Endodermal cell (in vitro differentiated cells): Measurements from ENCODE around the gene RAB20. TPM values are rescaled to one million over a fixed set of nuclear protein-coding genes. Genes with fewer than 3 reads are reported as not detected.

Experiments used
- DNase-seq: peaks from one replicate; pipeline ENCODE4 v3.0.0-alpha.2; 2017
- H3K27ac ChIP-seq: 2 replicates; pipeline ENCODE4 v1.5.1; 2013; ENCODE audit warnings: mild to moderate bottlenecking, low read depth, low read length, moderate library complexity
- H3K27me3 ChIP-seq: 2 replicates; pipeline ENCODE4 v1.6.1; 2013; ENCODE audit warnings: mild to moderate bottlenecking, low read length, moderate library complexity; ENCODE audit not compliant: insufficient read depth, control insufficient read depth, poor library complexity, severe bottlenecking
- H3K36me3 ChIP-seq: 2 replicates; pipeline ENCODE4 v1.7.0; 2013; ENCODE audit warnings: mild to moderate bottlenecking, low read length, moderate library complexity; ENCODE audit not compliant: control insufficient read depth, insufficient read depth
- H3K4me1 ChIP-seq: one replicate; pipeline ENCODE4 v1.7.0; 2013; ENCODE audit warnings: low read length; ENCODE audit not compliant: control insufficient read depth, insufficient read depth
- H3K4me3 ChIP-seq: 2 replicates; pipeline ENCODE4 v1.5.1; 2013; ENCODE audit warnings: mild to moderate bottlenecking, low read length, moderate library complexity
- H3K9ac ChIP-seq: 2 replicates; pipeline ENCODE4 v1.6.1; 2013; ENCODE audit warnings: mild to moderate bottlenecking, low read length, moderate library complexity; ENCODE audit not compliant: poor library complexity, severe bottlenecking; ENCODE audit errors: extremely low read depth
- H3K9me3 ChIP-seq: 2 replicates; pipeline ENCODE4 v1.6.1; 2013; ENCODE audit warnings: mild to moderate bottlenecking, low read length, moderate library complexity; ENCODE audit not compliant: control insufficient read depth
- H3K27ac Mint-ChIP-seq: 2 replicates; pipeline ENCODE4 v1.8.0; 2020; ENCODE audit warnings: mixed read lengths
- H3K27me3 Mint-ChIP-seq: 2 replicates; pipeline ENCODE4 v1.8.0; 2021; ENCODE audit warnings: mild to moderate bottlenecking, mixed read lengths; ENCODE audit not compliant: insufficient read depth
- H3K36me3 Mint-ChIP-seq: 2 replicates; pipeline ENCODE4 v1.8.0; 2020; ENCODE audit warnings: low read depth, mixed read lengths
- H3K4me1 Mint-ChIP-seq: 2 replicates; pipeline ENCODE4 v1.8.0; 2020; ENCODE audit warnings: mixed read lengths
- H3K4me3 Mint-ChIP-seq: 2 replicates; pipeline ENCODE4 v1.8.0; 2020; ENCODE audit warnings: mild to moderate bottlenecking, moderate library complexity, mixed read lengths
- H3K9me3 Mint-ChIP-seq: 2 replicates; pipeline ENCODE4 v1.8.0; 2020; ENCODE audit warnings: mild to moderate bottlenecking, mixed read lengths
- CTCF ChIP-seq: fragments of 200-600 bp; sonication (generic); conservative IDR thresholded peaks from 2 replicates; pipeline ENCODE4 v1.5.0; 2021; ENCODE audit warnings: antibody characterized with exemption, mild to moderate bottlenecking
- WGBS, 2 experiments: methylation state at CpG; one replicate each; pipeline versions ENCODE4 v1.1.5 to v1.1.7; 2013; ENCODE audit warnings: missing lambda C conversion rate in 2 of 2, mixed read lengths in 1 of 2; ENCODE audit not compliant: insufficient coverage in 1 of 2, insufficient read length in 1 of 2; 5-methylcytosine and 5-hydroxymethylcytosine counted together
- total RNA-seq, 2 donors: library from RNA; stranded (reverse); fragmentation: NEBNext Ultra II Directional in 1 of 2; extraction: Animal tissue kit (Norgen Biotek cat#: 25700) in 1 of 2; gene quantifications; 2 replicates in 1 of 2; 3 replicates in 1 of 2; pipeline ENCODE4 v1.2.1, GENCODE V29; 2021

Gene RAB20
- total RNA-seq, 2 donors from 2014 or later, result 12.6 to 14.2 TPM

DNA sequence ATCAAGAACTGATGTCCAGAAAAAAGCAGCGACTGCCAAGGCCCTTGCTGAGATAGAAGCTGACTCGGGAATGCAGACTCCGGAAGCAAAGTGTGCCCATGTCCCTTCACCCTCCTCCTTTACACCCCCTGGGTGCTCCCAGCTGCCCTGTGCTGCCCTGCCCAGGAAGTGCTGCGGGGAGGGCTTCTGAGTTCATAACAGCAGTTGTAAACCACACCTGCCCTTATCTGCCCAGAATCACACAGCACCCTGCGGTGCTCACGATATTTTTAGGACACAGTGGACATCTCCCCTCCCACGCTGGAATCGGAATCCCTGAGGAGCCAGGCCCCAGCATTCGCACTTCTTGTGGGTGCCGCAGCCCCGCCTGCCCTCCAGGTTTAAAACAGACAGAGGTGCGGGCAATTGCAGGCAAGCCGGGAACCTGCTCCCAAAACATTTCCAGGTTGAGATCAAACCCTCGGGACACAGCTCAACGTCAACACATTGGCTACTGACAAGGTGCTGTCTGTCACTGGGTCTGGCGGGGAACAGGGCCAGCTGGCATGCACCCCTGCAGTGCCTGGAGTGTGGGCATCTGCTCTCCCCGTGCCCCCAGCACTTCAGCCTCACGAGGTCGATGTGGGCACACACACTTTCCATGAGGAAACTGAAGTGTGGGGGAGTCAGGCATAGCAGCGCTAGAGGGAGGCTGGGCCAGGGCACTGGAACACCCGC, 36.8 kb downstream of the RAB20 start:
- no peak overlapping the region for H3K4me3 ChIP-seq
- peaks cover 29% of the 10 kb centered on the region for H3K36me3 Mint-ChIP-seq
- no peaks in the 10 kb centered on the region for H3K27me3 ChIP-seq
- no peak for DNase-seq
- H3K36me3 ChIP-seq, result peaks cover 9% of the 10 kb centered on the region
- H3K4me1 Mint-ChIP-seq, result peaks cover 19% of the 10 kb centered on the region
- H3K9ac ChIP-seq, result no peak overlapping the region
- TF ChIP-seq CTCF, result no peak
- no peaks in the 10 kb centered on the region for H3K27me3 Mint-ChIP-seq
- 92 to 95% methylated on average over 17 to 21 of the region's 21 CpGs for WGBS, 2 experiments
- H3K27ac ChIP-seq, result no peak overlapping the region
- H3K4me1 ChIP-seq, result no peaks in the 10 kb centered on the region
- H3K9me3 Mint-ChIP-seq, result no peaks in the 10 kb centered on the region
- H3K4me3 Mint-ChIP-seq, result no peak overlapping the region
- peaks cover 6% of the 10 kb centered on the region for H3K9me3 ChIP-seq
- H3K27ac Mint-ChIP-seq, result peak overlapping the region; percentile 55

GRCh38 chr13:110523838-110524540, 37.5 kb downstream of the RAB20 start:
- Histone ChIP-seq H3K4me3 (no peak overlapping the region), H3K9ac (no peak overlapping the region), H3K36me3 (peaks cover 9% of the 10 kb centered on the region), H3K4me1 (no peaks in the 10 kb centered on the region), H3K9me3 (no peaks in the 10 kb centered on the region), H3K27me3 (no peaks in the 10 kb centered on the region), H3K27ac (no peak overlapping the region)
- Mint-ChIP-seq H3K4me1 (peaks cover 17% of the 10 kb centered on the region), H3K9me3 (no peaks in the 10 kb centered on the region), H3K4me3 (no peak overlapping the region), H3K36me3 (peaks cover 24% of the 10 kb centered on the region), H3K27me3 (no peaks in the 10 kb centered on the region), H3K27ac (no peak overlapping the region)
- WGBS, 2 experiments, result 93% methylated on average over 11 to 17 of the region's 17 CpGs
- DNase-seq, result no peak
- no peak for TF ChIP-seq CTCF

DNA sequence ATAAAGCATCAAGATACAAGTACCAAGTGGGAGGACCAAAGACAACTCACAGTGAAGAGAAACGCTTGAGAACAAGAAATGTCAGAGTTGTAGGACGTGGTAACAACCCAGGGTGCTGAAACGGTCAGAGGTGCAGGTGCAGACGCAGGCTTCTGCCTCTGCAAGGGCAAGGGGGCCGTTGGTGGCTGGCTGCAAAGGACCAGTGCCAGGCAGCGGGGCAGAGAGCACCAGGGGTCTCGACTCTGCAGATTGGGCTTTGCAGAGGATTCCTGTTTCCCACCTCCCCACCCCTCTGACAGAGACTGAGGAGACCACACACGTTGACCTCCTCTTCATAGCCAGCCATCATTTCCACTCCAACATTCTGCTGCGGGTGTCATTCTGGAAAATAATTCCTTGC, 38.3 kb downstream of the RAB20 start:
- no peak for TF ChIP-seq CTCF
- WGBS, 2 experiments, result 91 to 94% methylated on average over 7 to 9 of the region's 9 CpGs
- H3K4me1 Mint-ChIP-seq, result peaks cover 15% of the 10 kb centered on the region
- H3K27me3 Mint-ChIP-seq, result no peaks in the 10 kb centered on the region
- Histone ChIP-seq H3K4me1 (no peaks in the 10 kb centered on the region), H3K4me3 (no peak overlapping the region), H3K27ac (no peak overlapping the region), H3K9ac (no peak overlapping the region), H3K9me3 (no peaks in the 10 kb centered on the region), H3K36me3 (peaks cover 9% of the 10 kb centered on the region), H3K27me3 (no peaks in the 10 kb centered on the region)
- no peaks in the 10 kb centered on the region for H3K9me3 Mint-ChIP-seq
- no peak overlapping the region for H3K4me3 Mint-ChIP-seq
- DNase-seq, result no peak
- H3K36me3 Mint-ChIP-seq, result peaks cover 21% of the 10 kb centered on the region
- no peak overlapping the region for H3K27ac Mint-ChIP-seq
